Transverse colon (tissue), 4 donors: Measurements from ENCODE around the gene RASGRP2. TPM values are rescaled to one million over a fixed set of nuclear protein-coding genes. Genes with fewer than 3 reads are reported as not detected.

Experiments
- DNase-seq: peaks from one replicate; pipeline ENCODE4 v3.0.0-alpha.2; 2019
- H3K27ac ChIP-seq, 4 donors: fragments of 200-600 bp; sonication (generic); 2 replicates each; pipeline ENCODE4 v1.5.1; 2016 to 2018; ENCODE audit warnings: inconsistent platforms in 4 of 4
- H3K27me3 ChIP-seq: fragments of 200-600 bp; sonication (generic); 2 replicates; pipeline ENCODE4 v1.5.1; 2017; ENCODE audit warnings: inconsistent platforms
- H3K36me3 ChIP-seq, 4 donors: fragments of 200-600 bp; sonication (generic); 2 replicates each; pipeline ENCODE4 v1.5.1; 2017 to 2019; ENCODE audit warnings: inconsistent platforms in 4 of 4
- H3K4me1 ChIP-seq, 4 donors: fragments of 200-600 bp; sonication (generic); 2 replicates each; pipeline ENCODE4 v1.5.1; 2017 to 2020; ENCODE audit warnings: inconsistent platforms in 4 of 4
- H3K4me3 ChIP-seq, 4 donors: fragments of 200-600 bp; sonication (generic); 1 replicate in 1 of 4; 2 replicates in 3 of 4; pipeline versions ENCODE4 v1.5.1 to v1.6.1; 2017 to 2019; ENCODE audit warnings: inconsistent platforms in 4 of 4
- H3K9me3 ChIP-seq, 2 donors: fragments of 200-600 bp; sonication (generic); 2 replicates each; pipeline ENCODE4 v1.5.1; 2017 to 2019; ENCODE audit warnings: inconsistent platforms in 2 of 2
- CTCF ChIP-seq, 5 experiments: fragments of 200-600 bp in 3 of 5; fragments of 450-650 bp in 2 of 5; sonication (generic) in 3 of 5; IDR thresholded peaks; 1 replicate in 2 of 5; 2 replicates in 3 of 5; pipeline ENCODE4 v1.5.1; 2016 to 2017; ENCODE audit warnings: antibody characterized with exemption in 5 of 5, inconsistent platforms in 3 of 5, mild to moderate bottlenecking in 2 of 5, moderate library complexity in 1 of 5
- EP300 ChIP-seq: sonication (generic); formaldehyde crosslinking; IDR thresholded peaks from one replicate; pipeline ENCODE4 v1.6.1; 2017; ENCODE audit warnings: antibody characterized with exemption, low read depth
- POLR2A ChIP-seq: fragments of 450-650 bp; IDR thresholded peaks from one replicate; pipeline ENCODE4 v1.6.1; 2016; ENCODE audit warnings: antibody characterized with exemption, mild to moderate bottlenecking, moderate library complexity
- POLR2AphosphoS5 ChIP-seq, 3 donors: sonication (generic); formaldehyde crosslinking; IDR thresholded peaks; one replicate each; pipeline ENCODE4 v1.6.1; 2016; ENCODE audit warnings: antibody characterized with exemption in 3 of 3
- WGBS, 2 donors: methylation state at CpG; one replicate each; pipeline ENCODE4 v1.1.5; 2018; ENCODE audit warnings: low coverage in 1 of 2; 5-methylcytosine and 5-hydroxymethylcytosine counted together
- in situ Hi-C, 4 donors: fragments of 200-750 bp; cut with MboI; loops; one replicate each; pipeline versions ENCODE4 v1.15.0 to v1.15.1; 2017; ENCODE audit warnings: low sequenced_read_pairs in 3 of 4, low pct_ligation_motif_present in 1 of 4, low pct_unique_long_range_greater_than_20kb in 1 of 4
- intact Hi-C: fragments of 100-400 bp; cut with DNase I; formaldehyde crosslinking; loops from one replicate; pipeline ENCODE4 v1.15.1; 2023; ENCODE audit warnings: low total_unique reads
- total RNA-seq, 4 donors: library from RNA; depleted of rRNA; stranded (reverse); fragments of >200 nt; gene quantifications; one replicate each; pipeline ENCODE4 v1.1.0, GENCODE V29; 2016

RASGRP2 gene
- total RNA-seq, 4 donors from 2014 or later = 12.1 to 24.3 (median 17.3) TPM

GRCh38 chr11:64712430-64713015 is 31.4 kb downstream of the RASGRP2 start:
- DNase-seq = no peak
- in situ Hi-C loops (no loop called here), intact Hi-C loops (loop anchor here (5.0 kb wide), 1 partner anchor 1495 kb away; no protein-coding TSS in a partner anchor)
- WGBS, 2 donors = 17% methylated on average over 27 of the region's 45 CpGs; no CpG with 5 or more reads in 1 of the 2 donors
- TF ChIP-seq EP300 (no peak), POLR2A (no peak), POLR2AphosphoS5 (IDR thresholded peaks at IDR 0.05) (no peak), CTCF (IDR thresholded peaks at IDR 0.05) (no peak)
- Histone ChIP-seq H3K4me1 (peaks cover 0 to 13% (median 4%) of the 10 kb centered on the region in 4 donors), H3K36me3 (no peaks in the 10 kb centered on the region), H3K4me3 (peak overlapping the region in 1 of 4 donors; percentile 1), H3K27ac (no peak overlapping the region), H3K27me3 (peaks cover 100% of the 10 kb centered on the region), H3K9me3 (no peaks in the 10 kb centered on the region)

GRCh38 chr11:64711956-64712362 is 32.0 kb downstream of the RASGRP2 start:
- no peak overlapping the region for H3K4me3 ChIP-seq
- no peaks in the 10 kb centered on the region for H3K9me3 ChIP-seq
- in situ Hi-C loops = no loop called here
- H3K27ac ChIP-seq = no peak overlapping the region
- 50 to 59% methylated on average over 6 to 19 of the region's 19 CpGs for WGBS, 2 donors
- H3K27me3 ChIP-seq = peaks cover 100% of the 10 kb centered on the region
- peaks cover 0 to 13% (median 4%) of the 10 kb centered on the region in 4 donors for H3K4me1 ChIP-seq
- H3K36me3 ChIP-seq = no peaks in the 10 kb centered on the region
- DNase-seq = no peak
- no peak for TF ChIP-seq POLR2AphosphoS5 (IDR thresholded peaks at IDR 0.05)
- intact Hi-C loops = loop anchor here (5.0 kb wide), 1 partner anchor 1495 kb away; no protein-coding TSS in a partner anchor

GRCh38 chr11:64711138-64711955 is 32.6 kb downstream of the RASGRP2 start:
- DNase-seq = no peak
- intact Hi-C loops (loop anchor here (5.0 kb wide), 1 partner anchor 1496 kb away; no protein-coding TSS in a partner anchor), in situ Hi-C loops (no loop called here)
- no peak overlapping the region for H3K27ac ChIP-seq
- H3K4me1 ChIP-seq = peaks cover 0 to 13% (median 4%) of the 10 kb centered on the region in 4 donors
- no peak for TF ChIP-seq CTCF (IDR thresholded peaks at IDR 0.05)
- no peak for TF ChIP-seq EP300
- TF ChIP-seq POLR2AphosphoS5 (IDR thresholded peaks at IDR 0.05) = no peak
- no peak for TF ChIP-seq POLR2A
- 27 to 40% methylated on average over 2 to 35 of the region's 46 CpGs for WGBS, 2 donors
- peaks cover 100% of the 10 kb centered on the region for H3K27me3 ChIP-seq
- no peaks in the 10 kb centered on the region for H3K36me3 ChIP-seq
- H3K4me3 ChIP-seq = no peak overlapping the region
- no peaks in the 10 kb centered on the region for H3K9me3 ChIP-seq

- Histone ChIP-seq H3K4me3 (no peak overlapping the region), H3K36me3 (no peaks in the 10 kb centered on the region), H3K27me3 (peaks cover 95% of the 10 kb centered on the region), H3K27ac (no peak overlapping the region), H3K4me1 (peaks cover 0 to 13% (median 4%) of the 10 kb centered on the region in 4 donors), H3K9me3 (no peaks in the 10 kb centered on the region)
- in situ Hi-C loops = no loop called here
- WGBS, 2 donors = 39% methylated on average over 13 of the region's 13 CpGs; no CpG with 5 or more reads in 1 of the 2 donors
- intact Hi-C loops = loop anchor here (5.0 kb wide), 1 partner anchor 1497 kb away; no protein-coding TSS in a partner anchor
- no peak for DNase-seq
- TF ChIP-seq EP300 (no peak), CTCF (IDR thresholded peaks at IDR 0.05) (no peak), POLR2A (no peak), POLR2AphosphoS5 (IDR thresholded peaks at IDR 0.05) (no peak)
These were observed 33.4 kb downstream of the RASGRP2 start for GRCh38 chr11:64710418-64711137.
